HG03060 (cell line): Measurements from ENCODE around the gene SLC25A40.
"Not testable (repeated sequence)": the region's sequence is repeated elsewhere in the genome, so short reads cannot be mapped to it uniquely, and the experiment has no call there.

Experiments
- ATAC-seq: cut with Tn5 transposase; IDR thresholded peaks from one replicate; pipeline ENCODE4 v1.9.1; 2021; ENCODE audit warnings: low read depth, moderate number of reproducible peaks; ENCODE audit not compliant: unreplicated experiment

SLC25A40 gene, protein sequence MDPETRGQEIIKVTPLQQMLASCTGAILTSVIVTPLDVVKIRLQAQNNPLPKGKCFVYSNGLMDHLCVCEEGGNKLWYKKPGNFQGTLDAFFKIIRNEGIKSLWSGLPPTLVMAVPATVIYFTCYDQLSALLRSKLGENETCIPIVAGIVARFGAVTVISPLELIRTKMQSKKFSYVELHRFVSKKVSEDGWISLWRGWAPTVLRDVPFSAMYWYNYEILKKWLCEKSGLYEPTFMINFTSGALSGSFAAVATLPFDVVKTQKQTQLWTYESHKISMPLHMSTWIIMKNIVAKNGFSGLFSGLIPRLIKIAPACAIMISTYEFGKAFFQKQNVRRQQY

DNA sequence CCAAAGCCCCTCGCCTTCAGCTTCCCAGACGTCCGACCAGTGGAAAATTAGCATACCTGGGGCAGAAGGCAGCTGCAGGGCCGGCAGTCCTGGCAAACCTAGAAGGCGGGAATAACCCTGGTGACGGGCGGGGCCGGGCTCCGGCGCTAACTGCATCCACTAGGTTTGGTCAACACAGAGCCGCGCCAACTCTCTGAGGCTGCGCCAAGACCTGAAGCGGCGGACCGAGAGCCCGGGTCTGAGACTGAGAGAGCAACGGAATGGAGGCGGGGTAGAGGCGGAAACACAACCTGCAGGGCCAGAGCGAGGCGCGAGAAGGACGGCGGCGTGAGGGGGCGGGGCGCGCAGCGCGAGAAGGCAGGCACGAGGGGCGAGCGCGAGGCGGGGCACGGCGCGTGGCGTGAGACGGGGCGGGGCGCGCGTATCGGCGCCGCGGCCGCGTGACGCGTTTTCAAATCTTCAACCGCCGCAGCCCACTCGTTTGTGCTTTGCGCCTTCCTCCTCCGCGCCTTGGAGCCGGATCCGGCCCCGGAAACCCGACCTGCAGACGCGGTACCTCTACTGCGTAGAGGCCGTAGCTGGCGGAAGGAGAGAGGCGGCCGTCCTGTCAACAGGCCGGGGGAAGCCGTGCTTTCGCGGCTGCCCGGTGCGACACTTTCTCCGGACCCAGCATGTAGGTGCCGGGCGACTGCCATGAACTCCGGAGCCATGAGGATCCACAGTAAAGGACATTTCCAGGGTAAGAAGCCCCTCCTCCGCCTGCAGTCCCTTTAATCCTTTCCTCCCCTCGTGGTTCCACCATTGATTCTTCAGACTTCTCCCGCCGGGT lies at the start of gene SLC25A40, which contains the start of gene DBF4:
SLC25A40 (minus strand) TSS at position 321 of the 829 bp plus-strand sequence. CDS start 17,633 bp downstream, outside the sequence.
DBF4 (plus strand) TSS at position 454 of the 829 bp plus-strand sequence; CDS start at position 694, 240 bp downstream.
- ATAC-seq, result peak; percentile 87

DNA sequence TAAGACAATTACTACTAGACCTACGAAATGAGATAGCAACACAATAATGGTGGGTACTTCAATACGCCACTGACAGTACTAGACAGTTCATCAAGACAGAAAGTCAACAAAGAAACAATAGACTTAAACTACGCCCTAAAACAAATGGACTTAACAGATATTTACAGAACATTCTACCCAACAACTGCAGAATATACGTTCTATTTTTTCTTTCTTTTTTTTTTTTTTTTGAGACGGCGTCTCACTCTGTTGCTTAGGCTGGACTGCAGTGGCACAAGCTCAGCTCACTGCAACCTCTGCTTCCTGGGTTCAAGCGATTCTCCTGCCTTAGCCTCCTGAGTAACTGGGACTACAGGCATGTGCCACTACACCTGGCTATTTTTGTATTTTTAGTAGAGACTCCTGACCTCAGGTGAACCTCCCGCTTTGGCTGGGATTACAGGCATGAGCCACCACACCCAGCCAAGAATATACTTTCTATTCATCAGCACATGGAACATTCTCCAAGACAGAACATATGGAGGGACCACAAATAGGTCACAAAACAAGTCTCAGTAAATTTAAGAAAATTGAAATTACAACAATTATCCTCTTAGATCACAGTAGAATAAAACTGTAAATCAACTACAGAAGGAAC lies 46.7 kb upstream of the SLC25A40 start:
- ATAC-seq, result not testable (repeated sequence)

DNA sequence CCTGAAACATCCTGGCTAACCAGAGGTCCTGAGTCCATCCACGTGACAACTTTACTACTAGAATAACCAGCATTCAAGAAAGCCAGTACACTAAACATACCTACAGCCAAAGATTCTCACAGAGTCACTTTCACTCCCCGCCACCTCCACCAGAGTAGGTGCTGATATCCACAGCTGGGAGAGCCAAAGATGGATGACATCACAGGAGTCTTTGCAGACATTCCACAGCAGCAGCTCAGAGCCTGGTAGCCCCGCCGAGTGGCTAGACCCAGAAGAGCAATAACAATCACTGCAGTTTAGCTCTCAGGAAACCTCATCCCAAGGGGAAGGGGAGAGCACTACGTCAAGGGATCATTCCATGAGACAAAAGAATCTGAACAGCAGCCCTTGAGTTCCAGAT lies 44.4 kb upstream of the SLC25A40 start:
- ATAC-seq, result no peak

DNA sequence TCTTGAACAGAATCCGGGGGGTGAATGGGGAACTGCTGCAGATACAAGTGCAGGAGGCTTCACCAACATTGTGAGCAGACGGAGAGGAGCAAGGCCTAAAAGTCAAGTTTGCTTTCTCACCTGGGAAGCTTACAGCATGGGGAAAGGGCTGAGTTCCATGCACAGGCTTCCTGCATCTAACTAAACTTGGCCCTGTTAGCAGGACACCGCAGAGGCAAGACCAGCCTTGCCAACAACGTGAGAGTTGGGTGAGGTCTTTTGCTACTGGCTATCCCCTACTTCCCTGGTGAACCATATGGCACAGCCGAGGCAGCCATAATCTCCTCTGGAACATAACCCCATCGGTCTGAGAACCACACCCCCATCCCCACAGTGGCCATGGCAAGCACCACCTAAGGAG lies 43.7 kb upstream of the SLC25A40 start:
- no peak for ATAC-seq

DNA sequence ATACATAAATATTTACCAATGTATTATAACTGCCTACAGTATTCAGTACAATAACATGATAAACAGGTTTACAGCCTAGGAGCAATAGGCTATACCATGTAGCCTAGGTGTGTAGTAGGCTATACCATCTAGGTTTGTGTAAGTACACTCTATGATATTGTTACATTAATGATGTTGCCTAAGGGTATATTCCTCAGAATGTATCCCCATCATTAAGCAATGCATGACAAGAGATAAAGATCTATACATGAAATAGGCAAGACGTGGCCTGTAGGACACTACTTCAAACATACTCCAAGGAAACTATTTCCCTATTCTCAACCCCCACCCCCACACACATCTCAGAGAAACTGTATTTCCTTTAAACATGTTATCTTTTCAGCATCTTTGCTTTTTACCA lies 42.6 kb upstream of the SLC25A40 start:
- no peak for ATAC-seq

DNA sequence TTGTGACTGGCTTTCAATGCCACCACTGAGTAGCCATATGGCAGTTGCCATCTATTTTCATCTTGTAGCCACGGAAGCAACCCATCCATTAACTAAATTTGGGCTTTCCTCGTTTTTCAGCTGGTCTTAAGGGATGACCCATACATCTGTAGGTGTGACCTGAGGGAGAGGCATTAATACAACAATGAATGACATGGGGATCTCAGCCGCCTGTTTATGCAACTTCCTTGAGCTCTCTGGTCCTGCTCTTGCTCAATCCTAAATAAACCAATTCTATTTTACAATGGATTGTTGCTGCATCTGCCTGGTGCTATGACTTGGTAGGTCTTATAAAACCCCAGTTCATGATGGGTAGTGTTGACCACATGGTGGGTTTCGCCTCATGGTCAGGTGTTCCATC lies 36.0 kb upstream of the SLC25A40 start:
- ATAC-seq, result no peak

DNA sequence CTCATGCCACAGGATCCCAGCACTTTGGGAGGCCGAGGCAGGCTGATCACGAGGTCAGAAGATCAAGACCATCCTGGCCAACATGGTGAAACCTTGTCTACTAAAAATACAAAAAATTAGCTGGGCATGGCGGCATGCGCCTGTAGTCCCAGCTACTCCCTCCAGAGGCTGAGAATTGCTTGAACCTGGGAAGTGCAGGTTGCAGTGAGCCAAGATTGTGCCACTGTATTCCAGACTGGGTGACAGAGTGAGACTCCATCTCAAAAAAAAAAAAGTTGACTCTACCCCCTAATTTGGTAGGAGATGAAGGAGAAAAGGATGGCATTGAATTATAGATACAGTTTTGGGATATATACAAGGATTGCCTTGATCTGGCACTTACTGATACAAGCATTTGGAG lies 32.7 kb upstream of the SLC25A40 start:
- ATAC-seq, result not testable (repeated sequence)

DNA sequence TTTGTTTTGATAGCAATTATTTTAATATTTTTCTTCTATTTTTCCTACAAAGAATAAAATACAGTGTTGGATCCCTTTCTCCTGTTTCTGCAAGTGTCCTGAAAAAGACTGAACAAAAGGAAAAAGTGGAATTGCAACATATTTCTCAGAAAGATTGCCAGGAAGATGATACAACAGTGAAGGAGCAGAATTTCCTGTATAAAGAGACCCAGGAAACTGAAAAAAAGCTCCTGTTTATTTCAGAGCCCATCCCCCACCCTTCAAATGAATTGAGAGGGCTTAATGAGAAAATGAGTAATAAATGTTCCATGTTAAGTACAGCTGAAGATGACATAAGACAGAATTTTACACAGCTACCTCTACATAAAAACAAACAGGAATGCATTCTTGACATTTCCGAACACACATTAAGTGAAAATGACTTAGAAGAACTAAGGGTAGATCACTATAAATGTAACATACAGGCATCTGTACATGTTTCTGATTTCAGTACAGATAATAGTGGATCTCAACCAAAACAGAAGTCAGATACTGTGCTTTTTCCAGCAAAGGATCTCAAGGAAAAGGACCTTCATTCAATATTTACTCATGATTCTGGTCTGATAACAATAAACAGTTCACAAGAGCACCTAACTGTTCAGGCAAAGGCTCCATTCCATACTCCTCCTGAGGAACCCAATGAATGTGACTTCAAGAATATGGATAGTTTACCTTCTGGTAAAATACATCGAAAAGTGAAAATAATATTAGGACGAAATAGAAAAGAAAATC lies 31.2 kb upstream of the SLC25A40 start:
- ATAC-seq, result not testable (repeated sequence)

DNA sequence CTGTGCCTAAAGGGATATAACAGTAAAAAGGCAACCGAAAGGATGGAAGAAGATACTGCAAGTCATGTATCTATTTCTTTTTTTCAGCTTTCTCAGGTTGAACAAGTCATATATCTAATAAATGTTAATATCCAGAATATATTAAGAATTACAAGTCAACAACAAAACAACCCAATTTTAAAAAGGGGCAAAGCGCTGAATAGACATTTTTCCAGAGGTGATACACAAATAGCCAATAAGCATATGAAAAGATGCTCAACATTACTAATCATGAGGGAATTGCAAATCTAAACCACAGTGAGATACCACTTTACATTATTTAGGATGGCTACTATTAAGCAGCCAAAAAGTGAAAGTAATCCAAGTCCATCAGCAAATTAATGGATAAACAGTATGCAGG lies 23.1 kb upstream of the SLC25A40 start:
- no peak for ATAC-seq

DNA sequence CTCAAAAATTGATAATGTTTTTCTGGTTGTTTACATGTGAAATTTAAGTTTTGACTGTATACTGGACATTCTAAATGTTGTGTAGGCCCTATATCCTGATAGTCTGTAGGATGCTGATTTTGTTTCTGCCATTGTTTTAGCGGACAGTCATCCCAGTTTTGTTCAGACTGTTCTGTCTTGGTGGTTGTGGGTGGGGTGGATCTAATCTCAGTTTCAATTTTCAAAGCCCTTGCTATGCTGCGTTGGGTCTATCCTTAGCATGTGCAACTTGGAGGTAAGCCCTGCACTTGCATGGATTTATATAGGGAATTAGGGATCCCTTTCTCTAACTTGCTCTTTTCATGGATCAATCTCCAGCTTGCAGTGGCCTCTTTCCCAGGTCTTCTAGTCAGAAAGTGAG lies 19.2 kb upstream of the SLC25A40 start:
- no peak for ATAC-seq

DNA sequence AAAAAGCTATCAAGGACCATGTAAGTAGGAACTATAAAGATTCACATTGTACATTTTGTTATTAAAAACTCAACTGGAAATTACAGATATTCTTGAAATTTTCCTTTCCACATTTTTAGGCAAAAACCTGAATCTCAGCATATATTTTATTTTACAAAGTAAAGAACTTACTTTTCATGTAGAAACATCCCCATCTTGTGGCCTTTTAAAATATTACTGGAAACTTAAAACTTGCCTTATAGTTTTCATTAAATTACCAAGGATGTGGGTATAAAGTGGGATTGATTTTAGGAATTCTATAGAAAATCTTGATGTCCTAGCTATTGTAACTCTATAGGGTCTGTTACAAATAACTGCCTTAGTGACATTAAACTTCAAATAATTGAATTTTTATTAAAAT lies 10.7 kb upstream of the SLC25A40 start:
- no peak for ATAC-seq

DNA sequence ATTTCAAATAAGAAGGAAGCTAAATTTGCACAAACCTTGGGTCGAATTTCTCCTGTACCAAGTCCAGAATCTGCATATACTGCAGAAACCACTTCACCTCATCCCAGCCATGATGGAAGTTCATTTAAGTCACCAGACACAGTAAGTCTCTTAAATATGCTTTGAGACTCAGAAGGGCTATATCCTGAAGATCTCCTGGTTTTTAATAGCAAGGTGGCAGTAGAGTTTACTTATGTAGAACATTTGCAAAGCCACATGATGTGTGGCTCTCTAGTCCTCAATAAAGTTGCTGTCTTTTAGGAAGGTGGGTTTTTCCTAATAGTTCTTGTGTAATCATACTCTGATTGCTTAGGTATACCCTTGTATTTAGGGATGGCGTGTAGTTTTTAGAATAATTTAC lies 8.9 kb upstream of the SLC25A40 start:
- ATAC-seq, result no peak

DNA sequence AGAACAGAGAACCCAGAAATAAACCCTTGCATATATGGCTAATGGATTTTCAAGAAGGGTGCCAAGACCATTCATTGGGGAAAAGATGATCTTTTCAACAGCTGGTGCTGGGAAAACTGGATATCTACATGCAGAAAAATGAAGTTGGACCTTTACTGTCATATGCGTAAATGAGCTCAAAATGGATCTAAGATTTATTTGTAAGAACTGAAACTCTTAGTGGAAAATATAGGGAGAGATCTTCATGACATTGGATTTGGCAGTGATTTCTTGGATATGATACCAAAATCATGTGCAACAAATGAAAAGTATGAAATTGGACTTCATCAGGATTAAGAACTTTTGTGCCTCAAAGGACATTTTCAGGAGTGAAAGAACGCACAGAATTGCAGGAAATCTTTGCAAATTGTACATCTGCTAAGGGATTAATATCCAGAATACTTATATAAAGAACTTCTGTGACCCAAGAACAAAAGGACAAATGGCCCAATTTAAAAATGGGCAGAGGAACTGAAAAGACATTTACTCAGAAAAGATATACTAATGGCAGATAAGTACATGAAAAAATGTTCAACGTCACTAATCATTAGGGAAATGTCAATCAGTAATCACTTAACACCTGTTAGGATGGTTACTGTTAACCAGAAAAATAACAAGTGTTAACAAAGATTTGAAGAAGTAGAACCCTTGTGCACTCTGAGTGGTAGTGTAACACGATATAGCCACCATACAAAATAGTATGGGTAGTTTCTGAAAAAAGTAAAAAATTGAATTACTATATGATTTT lies 6.2 kb upstream of the SLC25A40 start:
- ATAC-seq, result no peak

DNA sequence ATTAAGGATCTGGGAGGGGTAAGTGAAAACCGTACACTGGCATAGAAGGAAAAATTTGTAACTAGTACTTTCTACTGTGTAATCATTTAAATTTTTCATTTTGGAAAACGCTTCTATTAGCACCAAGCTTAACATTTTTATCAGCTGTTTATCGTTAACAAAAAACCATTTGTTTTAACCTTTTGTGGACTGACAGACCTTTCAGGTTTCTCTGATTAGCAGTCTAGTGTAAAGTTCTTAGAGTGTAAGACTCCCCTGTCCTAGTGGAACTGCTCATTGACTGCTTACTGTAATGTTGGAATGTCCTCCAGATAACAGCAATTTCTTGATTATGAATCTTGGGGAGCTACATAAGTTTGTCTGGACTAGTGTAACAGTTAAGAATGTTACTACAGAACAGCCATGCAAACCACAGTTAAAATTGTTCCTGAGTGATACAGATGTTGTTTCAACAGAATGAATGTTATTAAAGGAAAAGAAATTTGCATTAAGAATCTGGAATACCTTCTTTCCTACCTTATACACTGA lies 2.1 kb upstream of the SLC25A40 start:
- no peak for ATAC-seq

DNA sequence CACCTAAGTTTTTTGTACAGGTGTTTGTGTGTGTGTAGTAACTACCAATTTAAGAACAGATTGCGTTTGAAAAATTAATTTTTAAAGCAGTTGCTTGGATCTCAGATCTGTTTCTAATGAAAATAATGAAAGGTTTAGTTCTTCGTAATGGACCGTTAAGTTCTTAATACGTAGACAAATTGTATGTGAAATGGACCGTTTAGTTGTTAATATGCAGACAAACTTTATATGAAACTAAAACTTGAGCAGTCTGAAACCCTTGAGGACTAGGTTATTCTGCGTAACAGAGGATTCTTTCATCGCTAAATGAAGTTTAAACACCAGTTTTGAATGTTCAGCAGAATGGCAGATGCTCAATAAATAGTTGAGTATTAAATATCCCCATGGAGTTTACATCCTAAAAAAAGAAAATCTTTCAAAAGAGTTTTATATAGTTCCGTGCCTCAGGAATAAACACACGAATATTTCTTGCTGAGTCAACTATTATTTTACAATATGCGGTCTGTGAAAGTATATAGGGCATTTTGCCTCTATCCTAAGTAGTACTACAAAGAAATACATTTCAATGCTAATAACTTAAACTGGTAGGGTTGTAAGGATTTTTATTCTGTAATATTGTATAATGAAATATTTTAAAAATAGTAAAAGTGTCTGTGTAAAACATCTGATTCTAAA lies 1.3 kb upstream of the SLC25A40 start:
- ATAC-seq, result no peak

DNA sequence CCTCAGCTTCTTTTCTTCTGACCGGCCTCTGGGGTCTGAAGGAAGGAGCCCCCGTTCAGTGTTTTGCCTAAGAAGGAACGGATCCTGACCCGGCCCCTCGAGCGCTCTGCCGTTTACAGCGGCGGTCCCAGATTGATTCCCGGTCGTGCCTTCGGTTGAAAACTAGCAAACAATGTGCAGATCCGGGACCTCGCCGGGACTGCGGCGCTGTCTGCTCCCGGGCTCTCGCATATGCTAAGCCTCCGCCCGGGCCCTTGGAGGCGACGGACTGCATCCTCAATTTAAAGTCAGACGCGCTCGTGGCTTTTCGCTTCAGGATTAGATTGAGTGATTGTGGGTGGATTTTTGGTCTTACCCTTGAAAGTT lies 692 bp upstream of the SLC25A40 start:
- no peak for ATAC-seq

DNA sequence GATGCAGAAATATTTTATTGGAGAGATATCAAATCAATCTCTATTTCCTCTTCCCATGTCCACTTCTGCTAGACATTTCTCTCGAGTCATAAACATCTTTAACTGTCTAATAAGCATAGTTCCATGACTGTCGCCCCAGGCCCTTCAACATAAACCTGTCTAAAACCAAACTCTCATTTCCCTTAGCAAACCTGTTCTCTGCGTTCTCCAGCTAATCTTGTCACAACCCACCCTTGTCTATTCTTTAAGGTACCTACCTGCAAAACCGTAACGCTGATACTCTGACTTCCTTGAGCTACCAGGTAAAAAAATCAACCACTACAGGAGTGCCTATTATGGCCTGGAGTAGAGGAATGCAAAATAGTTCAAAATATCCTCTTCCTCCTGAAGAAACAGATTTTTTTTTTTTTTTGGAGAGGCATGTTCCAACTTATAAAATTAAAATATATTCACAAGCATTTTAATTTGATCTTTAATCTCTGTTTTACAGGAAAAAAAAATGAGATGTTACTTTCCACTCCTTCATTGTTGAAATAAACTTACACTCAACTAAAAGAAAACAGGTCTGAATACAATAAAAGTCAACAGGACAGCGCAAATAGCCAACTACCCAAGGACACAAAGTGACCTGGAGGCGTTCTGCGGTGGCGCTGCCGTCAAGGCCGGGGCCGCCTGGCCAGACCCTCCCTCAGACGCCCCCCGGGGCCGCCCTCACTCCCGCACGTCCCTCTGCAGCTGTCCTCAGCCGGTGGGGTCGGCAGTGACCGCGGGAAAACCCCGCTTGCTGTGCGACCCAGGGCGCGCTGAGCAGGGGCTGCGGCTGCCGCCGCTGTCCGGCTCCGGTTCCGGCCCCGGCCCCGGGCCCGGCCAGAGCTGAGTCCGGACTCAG lies 765 bp downstream of the SLC25A40 start:
- peak; percentile 1 for ATAC-seq

DNA sequence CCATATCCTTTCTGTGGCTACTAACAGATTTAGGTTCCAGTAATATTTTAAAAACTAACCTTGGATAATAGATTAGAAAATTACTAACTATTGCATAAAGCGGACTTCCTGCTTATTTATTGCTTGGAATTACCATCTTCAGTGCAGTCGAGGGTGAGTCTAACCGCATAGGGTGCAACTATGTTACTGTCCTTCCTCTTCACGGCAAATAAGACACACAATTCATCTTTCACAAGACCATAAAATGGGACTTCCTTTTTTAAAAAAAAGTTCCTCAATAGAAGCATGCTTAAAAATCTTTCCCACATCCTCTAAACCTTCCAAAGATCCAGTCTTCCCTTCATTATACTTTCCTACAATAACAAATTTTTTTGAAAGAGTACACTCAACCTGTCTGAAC lies 2.1 kb downstream of the SLC25A40 start:
- ATAC-seq, result no peak
